ENCODE data around the gene MICU1.

DNA sequence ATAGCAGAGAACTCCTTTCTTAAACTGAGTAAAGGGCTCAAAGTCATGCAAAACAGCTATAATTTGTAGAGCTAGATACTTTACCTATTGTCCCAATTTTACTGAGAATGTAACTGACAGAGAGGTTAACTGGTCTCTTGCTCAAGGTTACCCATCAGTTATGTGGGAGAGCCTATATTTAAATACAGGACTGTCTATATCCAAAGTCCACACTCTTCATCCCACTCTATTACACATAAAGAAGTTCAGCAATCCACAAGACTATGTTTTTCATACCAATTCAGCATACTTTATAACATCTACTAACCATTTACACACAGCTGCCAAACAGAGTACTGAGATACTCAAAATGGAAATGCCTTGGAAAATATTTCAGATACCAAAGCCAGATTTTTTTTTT lies 100.2 kb downstream of the MICU1 start:
- TF ChIP-seq PAX5 (IDR thresholded peaks at IDR 0.05; ENCODE audit: borderline replicate concordance, low read depth, low read length) (no peak), RFX5 (IDR thresholded peaks at IDR 0.05; ENCODE audit: low read depth, low read length) (no peak), NFIC (IDR thresholded peaks at IDR 0.05; ENCODE audit: low read depth, low read length) (no peak), POLR2A (IDR thresholded peaks at IDR 0.05; ENCODE audit: low read depth, low read length) (no peak), POLR2AphosphoS5 (IDR thresholded peaks at IDR 0.05; ENCODE audit: low read length) (no peak), SPI1 (IDR thresholded peaks at IDR 0.05; ENCODE audit: borderline replicate concordance, insufficient read depth, low read depth, low read length) (no peak)
- TF ChIP-seq, protein P1, sequence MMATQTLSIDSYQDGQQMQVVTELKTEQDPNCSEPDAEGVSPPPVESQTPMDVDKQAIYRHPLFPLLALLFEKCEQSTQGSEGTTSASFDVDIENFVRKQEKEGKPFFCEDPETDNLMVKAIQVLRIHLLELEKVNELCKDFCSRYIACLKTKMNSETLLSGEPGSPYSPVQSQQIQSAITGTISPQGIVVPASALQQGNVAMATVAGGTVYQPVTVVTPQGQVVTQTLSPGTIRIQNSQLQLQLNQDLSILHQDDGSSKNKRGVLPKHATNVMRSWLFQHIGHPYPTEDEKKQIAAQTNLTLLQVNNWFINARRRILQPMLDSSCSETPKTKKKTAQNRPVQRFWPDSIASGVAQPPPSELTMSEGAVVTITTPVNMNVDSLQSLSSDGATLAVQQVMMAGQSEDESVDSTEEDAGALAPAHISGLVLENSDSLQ (IDR thresholded peaks at IDR 0.05), result no peak
- TF ChIP-seq, protein P2, sequence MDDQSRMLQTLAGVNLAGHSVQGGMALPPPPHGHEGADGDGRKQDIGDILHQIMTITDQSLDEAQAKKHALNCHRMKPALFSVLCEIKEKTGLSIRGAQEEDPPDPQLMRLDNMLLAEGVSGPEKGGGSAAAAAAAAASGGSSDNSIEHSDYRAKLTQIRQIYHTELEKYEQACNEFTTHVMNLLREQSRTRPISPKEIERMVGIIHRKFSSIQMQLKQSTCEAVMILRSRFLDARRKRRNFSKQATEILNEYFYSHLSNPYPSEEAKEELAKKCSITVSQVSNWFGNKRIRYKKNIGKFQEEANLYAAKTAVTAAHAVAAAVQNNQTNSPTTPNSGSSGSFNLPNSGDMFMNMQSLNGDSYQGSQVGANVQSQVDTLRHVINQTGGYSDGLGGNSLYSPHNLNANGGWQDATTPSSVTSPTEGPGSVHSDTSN (IDR thresholded peaks at IDR 0.05; ENCODE audit: insufficient replicate concordance, low read depth, low read length), result no peak

Data from GM12878 (cell line).